Ramos (cell line): ENCODE results near the gene IRF2BP2.

ENCODE experiments used
- in situ Hi-C: fragments of 300-500 bp; cut with MboI; formaldehyde crosslinking; loops from one replicate; pipeline ENCODE4 v1.14.3; 2022; ENCODE audit warnings: low sequenced_read_pairs; ENCODE audit not compliant: unreplicated experiment

The IRF2BP2 gene

DNA sequence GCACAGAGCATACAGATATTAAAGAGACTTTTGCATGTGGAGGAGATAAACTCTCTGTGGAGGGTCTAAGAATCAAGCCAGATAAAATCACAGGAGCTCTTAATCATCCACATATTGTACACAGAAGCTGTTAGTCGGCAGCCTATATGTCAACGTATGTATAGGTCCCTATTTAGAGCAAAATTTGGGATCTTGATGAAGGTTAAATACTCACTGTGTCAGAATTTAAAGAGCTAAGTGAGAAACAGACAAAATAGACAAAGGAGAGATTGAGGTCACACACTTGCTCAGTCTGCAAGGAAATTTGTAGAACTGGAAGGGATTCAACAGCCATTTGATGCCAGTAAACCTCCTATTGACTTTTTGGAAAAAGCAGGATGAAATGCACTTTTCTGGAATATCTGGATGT is 4.1 kb upstream of the IRF2BP2 start:
- in situ Hi-C loops: no loop called here

DNA sequence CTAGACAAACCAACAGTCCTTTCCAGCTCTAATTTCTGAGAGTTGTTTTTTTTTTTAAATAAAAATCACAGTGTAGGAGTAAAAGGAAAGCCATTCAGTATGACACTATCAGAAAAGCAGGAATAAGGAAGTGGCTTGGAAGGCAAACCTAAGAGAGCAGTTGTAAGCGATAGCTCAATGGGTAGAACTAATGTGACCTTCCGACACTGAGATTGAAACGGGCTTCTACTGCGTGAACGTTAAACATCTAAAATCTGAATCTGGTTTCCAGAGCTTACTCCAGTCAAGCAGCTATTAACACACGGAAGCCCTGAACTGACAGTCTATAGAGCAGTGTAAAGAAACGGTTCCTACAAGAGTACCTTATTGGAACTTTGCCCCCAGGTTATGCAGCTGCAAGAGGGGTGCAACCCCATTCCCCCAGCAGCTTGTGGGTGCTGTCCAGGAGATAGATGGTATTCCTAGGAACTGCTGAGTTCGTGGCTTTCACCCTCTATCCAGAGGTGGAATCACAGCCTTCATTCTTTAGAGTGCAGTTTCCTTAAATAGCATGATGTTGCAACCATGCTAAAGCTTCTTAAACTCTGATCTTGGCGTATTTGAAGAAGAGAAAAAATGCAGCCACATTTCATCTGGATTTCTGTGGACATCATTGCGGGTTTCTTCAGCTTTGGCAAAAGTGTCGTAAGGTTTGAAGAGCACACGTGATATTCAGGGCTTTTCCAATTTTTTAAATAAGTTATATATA is 3.3 kb upstream of the IRF2BP2 start:
- in situ Hi-C loops: no loop called here

DNA sequence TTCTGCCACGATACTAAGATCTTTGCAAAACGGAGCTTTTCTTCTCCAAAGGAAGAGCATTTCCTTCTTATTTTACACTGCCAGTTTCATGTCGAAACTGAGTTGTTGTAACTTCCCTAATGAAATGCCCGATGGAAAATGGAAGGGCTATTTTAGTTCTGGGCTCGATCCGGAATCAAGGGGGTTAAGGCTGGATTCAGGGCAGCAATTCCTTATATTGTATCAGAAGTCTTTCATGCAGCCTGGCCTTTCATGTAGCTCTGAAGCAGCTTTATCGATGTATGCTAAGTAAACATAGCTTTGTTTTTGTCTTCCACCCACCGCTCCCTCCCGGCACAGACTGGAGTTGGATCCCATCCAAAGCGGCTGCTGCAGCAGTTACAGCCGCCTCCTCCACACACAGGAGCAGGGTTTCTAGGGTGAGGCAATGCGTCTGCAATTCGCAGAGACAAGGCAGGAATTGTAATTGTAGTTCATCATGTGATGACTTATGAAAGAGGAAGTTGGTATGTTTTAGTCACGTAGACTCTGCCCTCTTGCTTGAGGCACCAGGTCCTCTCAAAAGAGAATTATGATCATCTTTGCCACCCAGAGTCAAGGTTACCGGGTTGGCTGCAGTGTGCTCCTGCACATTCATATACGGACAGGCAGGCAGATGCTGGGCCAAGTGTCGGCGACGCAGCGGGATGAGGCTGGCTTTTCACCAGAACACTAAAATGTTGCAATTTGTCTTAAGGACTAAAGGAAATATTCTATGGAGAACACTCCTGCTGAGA is 2.6 kb upstream of the IRF2BP2 start:
- in situ Hi-C loops: no loop called here

GRCh38 chr1:234611847-234612351 is 1.9 kb upstream of the IRF2BP2 start:
- in situ Hi-C loops: no loop called here

DNA sequence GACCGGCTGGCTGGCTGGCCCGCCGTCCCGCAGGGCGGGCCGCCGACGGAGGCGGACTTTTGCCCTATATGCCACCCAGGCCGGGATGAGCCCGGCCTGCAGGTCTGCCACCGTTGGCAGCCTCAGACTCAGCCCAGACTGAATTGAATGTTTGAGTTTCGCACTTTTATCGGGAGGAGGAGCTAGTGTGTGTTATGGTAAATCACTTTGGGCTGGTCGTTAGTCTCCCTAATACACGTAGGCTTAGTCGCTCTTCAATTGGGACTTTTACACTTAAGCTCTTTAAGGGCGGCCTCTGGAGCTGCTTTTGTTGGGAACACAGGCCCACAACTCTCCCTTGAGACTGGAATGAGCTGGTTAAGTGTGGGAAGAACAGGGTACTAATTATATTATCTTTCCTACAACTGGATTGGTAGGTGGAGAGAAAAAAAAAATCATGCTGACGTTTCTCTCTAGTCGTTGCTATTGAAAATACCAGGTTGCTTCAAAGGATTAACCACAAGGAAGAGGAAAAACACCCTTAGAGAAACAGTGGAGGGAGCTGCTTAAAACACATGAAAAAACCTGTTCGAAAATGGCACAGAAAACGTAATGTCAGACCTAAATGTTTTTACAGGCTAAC is 1.4 kb upstream of the IRF2BP2 start:
- in situ Hi-C loops: no loop called here

- in situ Hi-C loops: no loop called here
Measured at GRCh38 chr1:234610666-234611224, 767 bp upstream of the IRF2BP2 start.

DNA sequence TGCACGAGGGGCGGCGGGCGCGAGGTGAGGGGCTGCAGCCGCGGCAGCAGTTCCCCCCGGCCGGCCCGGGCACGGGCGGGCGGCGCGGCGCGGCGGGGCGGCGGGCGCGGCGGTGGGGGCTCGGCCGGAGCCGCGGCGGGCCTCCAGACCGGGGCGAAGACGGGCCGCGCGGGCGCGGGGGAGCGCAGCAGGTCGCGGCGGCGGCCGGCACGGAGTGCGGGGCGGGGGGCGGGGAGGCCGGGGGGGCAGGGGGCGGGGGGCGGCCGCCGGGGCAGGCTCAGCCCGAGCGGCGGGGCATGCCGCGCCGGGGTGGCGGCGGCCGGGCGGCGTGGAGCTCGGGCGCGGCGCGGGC is 311 bp downstream of the IRF2BP2 start:
- in situ Hi-C loops: no loop called here

- in situ Hi-C loops: no loop called here
Measured at GRCh38 chr1:234608911-234609690, 877 bp downstream of the IRF2BP2 start.

DNA sequence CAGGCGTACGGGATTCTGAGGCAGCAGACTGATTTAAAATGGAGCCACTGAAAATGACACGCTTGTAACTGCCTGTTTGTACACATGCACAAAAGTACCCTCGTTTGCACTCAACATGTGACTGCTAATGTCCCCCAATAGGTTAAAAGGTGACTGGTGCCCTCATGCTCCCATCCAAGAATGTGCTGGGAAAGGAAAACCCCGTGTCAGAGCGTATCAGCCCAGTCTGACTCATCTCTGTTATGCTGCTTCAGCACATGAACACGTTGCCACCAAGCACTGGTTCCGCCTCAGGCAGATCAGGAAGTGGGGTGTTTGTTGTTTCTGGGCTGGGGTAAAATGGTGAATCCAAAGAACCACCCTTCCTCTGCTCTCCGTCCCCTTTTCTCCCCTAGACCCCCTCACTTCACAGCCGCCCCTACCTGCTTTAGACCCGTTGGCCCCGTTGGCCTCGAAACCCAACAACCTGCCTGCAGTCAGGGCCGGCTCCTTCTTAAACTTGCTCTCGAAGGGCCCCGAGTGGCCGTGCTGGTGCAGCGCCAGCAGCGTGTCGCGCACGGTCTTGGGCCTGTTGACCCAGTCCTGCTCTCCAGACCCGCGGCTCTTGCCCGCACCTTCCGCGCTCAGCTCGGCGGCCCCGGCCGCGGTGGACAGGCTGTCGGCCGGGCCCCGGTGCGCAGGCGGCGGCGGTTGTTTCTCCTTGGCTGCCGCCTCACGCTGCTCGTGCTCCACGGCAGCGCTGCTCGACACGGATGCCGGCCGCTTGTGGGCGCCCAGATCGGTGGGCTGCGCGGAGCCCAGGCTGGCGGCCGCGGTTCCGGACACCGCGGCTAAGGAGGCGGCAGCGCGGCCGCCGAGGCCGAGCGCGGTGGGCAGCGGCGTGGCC is 1.7 kb downstream of the IRF2BP2 start:
- in situ Hi-C loops: no loop called here

DNA sequence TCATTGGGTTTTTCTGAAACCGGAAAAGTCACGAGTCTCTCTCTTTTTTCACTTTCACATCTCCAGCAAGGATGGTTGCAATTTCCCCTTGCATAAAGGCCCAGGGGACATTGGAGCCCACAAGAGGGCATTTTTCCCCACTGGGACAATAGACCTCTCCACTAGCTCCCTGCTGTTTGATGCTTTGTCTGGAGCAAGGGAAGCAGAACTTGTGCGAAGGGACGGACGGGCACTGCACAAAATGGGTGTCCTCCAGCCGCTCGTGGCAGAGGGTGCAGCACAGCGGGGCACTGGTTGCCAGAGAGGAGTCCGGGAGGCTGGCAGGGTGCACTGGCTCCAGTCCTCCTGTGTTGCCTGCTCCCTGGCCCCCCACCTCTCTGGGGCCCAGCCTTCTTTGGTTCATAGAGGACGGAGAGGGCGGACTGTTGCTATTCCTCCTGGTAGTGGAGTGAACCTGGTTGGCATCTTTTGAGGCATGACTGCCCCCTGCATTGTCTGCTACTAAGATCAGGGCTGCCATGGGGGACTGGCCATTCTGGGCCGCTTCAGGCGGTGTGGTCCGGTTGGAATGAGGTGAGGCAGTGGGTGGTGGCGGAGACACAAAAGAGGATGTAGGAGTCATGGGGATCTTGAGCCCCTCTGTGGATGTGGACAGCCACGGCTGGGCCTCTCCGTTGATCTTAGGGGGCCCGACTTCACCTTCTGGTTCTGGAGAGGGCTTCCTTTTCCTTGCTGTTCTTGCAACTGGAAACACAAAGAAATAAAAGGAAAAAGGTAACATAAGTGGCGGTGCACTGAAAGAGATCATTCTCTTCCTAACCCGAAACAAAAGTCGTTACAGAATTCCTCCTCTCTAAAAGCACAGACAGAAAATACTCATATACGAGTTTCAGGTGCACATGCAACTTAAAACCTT is 2.6 kb downstream of the IRF2BP2 start:
- in situ Hi-C loops: no loop called here

- in situ Hi-C loops: no loop called here
Measured at GRCh38 chr1:234606784-234607108, 3.2 kb downstream of the IRF2BP2 start.

DNA sequence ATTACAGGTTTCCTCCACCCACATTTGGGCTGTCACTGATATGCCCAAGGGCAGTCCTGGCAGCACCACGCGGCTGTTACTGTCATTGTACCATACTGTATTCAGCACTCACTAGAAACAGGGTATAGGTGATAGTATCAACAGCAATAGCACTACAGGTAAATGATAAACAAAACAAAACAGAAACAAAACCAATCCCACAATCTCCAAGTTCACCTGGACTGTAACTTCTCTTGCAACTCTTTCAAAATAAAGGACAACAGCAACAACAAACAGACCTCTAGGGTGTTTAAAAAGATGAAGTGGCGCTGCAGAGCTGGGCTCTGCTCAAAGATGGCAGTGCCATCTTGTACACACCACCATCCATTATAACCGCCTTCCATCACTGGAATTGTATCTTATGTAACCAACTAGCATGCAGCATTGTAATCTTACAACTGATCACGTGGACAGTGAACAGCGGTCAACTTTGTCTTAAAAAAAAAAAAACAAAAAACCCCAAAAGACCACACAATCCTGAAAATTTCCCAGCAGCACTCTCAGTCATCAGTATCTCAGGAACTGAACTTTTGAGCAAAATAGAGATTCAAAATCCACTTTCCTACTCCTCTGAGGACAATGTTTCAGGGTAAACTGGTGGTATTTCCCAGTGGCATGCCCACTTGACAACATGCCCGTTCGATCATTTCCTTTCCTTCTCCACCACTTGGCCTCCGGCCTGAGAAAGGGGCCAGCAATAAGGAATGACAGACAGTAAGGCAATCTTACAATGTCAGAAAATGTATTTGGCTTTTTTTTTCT is 3.8 kb downstream of the IRF2BP2 start:
- in situ Hi-C loops: no loop called here

DNA sequence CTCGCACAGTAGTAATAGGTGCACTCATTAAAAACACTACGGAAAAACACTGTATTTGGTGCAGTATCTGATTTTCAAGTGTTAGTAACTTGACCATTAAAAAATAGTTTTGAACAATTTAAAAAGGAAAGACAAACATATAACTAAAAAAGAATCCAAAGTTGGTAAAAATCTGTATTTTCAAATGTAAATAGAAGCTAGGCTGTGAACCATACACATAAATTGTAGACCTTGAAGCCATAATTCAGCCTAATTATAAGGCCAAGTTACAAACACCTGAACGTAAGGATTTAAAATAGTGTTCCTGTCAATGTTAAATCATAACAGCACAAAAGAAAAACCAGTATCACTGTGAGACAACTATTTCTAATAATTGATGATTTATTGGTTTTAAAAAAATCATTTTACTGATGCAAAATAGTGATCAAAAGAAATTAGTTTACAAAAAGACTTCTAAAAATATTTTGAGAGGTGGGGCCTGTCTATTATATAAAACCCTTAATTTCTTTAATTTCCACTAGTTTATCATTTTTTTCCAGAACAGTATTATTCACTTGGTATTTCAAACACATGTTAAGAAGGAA is 4.5 kb downstream of the IRF2BP2 start:
- in situ Hi-C loops: no loop called here

DNA sequence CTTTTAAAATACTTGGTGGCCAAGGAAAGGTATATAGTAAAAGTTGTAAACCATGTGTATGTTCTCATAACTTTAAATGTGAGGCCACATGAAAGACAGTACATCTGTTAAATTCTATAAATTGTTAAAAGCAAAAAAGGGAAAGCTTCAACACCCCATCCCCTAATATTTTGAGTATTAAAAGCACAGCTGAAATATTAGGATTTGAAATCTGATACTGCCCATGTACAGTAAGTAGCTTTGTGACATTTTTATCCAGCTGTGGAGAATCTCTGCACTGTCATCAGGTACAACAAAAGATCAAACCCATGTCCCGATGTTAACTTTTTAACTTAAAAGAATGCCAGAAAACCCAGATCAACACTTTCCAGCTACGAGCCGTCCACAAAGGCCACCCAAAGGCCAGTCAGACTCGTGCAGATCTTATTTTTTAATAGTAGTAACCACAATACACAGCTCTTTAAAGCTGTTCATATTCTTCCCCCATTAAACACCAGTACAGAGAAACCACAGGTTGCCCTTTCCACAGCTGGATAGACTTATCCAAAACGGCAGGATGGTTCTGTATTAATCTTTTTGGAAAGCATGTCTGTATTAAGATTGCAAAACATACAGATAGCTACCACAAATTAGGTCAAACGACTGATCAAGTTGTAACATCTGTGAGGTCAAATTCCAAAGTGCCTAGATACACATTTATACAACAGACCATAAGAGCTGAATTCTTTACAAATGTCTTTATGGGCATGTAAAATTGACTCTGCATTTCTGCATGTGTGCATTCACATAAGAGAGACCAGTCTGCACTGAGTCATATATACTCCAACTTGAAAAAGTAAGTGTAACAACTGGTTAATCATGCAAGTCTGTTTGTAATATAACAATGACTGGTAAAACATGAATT is 5.2 kb downstream of the IRF2BP2 start:
- in situ Hi-C loops: no loop called here

- in situ Hi-C loops: no loop called here
Measured at GRCh38 chr1:234603221-234604204, 6.5 kb downstream of the IRF2BP2 start.
